H1 (cell line): ENCODE measurements around the gene PAEP. TPM values are rescaled to one million over a fixed set of nuclear protein-coding genes. Genes with fewer than 3 reads are reported as not detected.
A peak's percentile ranks its signal among the peaks of the same experiment; 100 is the strongest.

ENCODE experiments used
- CTCF ChIA-PET: fragments of 300-600 bp; sonication (Branson Sonifier 250); formaldehyde crosslinking; loops from one replicate; lab custom pipeline; 2021; ENCODE audit not compliant: partially characterized antibody; lab: Charles Lee
- POLR2A ChIA-PET: fragments of 300-600 bp; sonication (Branson Sonifier 250); formaldehyde crosslinking; loops from one replicate; lab custom pipeline; 2021; ENCODE audit warnings: inconsistent platforms; ENCODE audit not compliant: partially characterized antibody; lab: Charles Lee
- DNase-seq, 2 experiments: peaks; one replicate each; pipeline versions ENCODE4 v3.0.0 to v3.0.0-alpha.2; 2010 to 2022; ENCODE audit warnings: low spot score in 2 of 2, low read depth in 1 of 2, mixed read lengths in 1 of 2
- FAIRE-seq: peaks from 2 replicates; lab custom pipeline; 2011; peaks lifted over from hg19 to GRCh38; lab: Jason Lieb, UNC
- H2AFZ ChIP-seq: 2 replicates; pipeline ENCODE4 v1.8.1; 2012; ENCODE audit warnings: low read length, inconsistent platforms
- H2AK5ac ChIP-seq: 2 replicates; pipeline ENCODE4 v1.6.1; 2013; ENCODE audit warnings: low read depth, low read length
- H2BK120ac ChIP-seq: replicated peaks from 2 replicates; pipeline ENCODE3; 2013; ENCODE audit warnings: low read depth, low read length, inconsistent platforms
- H2BK12ac ChIP-seq: 2 replicates; pipeline ENCODE4 v1.6.1; 2013; ENCODE audit warnings: low read depth, low read length
- H2BK15ac ChIP-seq: 2 replicates; pipeline ENCODE4 v1.6.1; 2013; ENCODE audit warnings: low read length
- H2BK20ac ChIP-seq: 2 replicates; pipeline ENCODE4 v1.6.1; 2013; ENCODE audit warnings: low read length
- H2BK5ac ChIP-seq: 2 replicates; pipeline ENCODE4 v1.6.1; 2013; ENCODE audit warnings: low read depth, low read length
- H3K14ac ChIP-seq: 2 replicates; pipeline ENCODE4 v1.6.1; 2013; ENCODE audit warnings: inconsistent platforms; ENCODE audit not compliant: insufficient read length
- H3K18ac ChIP-seq: 2 replicates; pipeline ENCODE4 v1.6.1; 2013; ENCODE audit warnings: low read length; ENCODE audit errors: extremely low read depth
- H3K23ac ChIP-seq: 2 replicates; pipeline ENCODE4 v1.6.1; 2013; ENCODE audit warnings: inconsistent platforms; ENCODE audit not compliant: insufficient read length
- H3K23me2 ChIP-seq: 2 replicates; pipeline ENCODE4 v1.6.1; 2013; ENCODE audit warnings: low read depth, low read length
- H3K27ac ChIP-seq: 2 replicates; pipeline ENCODE4 v1.6.1; 2011; ENCODE audit warnings: low read depth, low read length, inconsistent platforms
- H3K27me3 ChIP-seq, 4 experiments: replicated peaks in 1 of 4; 1 replicate in 1 of 4; 2 replicates in 3 of 4; pipeline versions ENCODE4 v1.6.1 to v1.8.1; 2011 to 2013; ENCODE audit warnings: low read length in 3 of 4, mild to moderate bottlenecking in 3 of 4, inconsistent platforms in 2 of 4, mixed read lengths in 2 of 4, moderate library complexity in 1 of 4; ENCODE audit not compliant: control insufficient read depth in 3 of 4, insufficient read depth in 3 of 4; ENCODE audit errors: extremely low read depth in 1 of 4
- H3K36me3 ChIP-seq, 4 experiments: 2 replicates each; pipeline versions ENCODE4 v1.6.1 to v1.8.1; 2011 to 2013; ENCODE audit warnings: mild to moderate bottlenecking in 4 of 4, low read length in 3 of 4, moderate library complexity in 2 of 4, control low read depth in 1 of 4, inconsistent platforms in 1 of 4; ENCODE audit not compliant: insufficient read depth in 4 of 4, control insufficient read depth in 2 of 4
- H3K4ac ChIP-seq: replicated peaks from 2 replicates; pipeline ENCODE3; 2013; ENCODE audit warnings: low read length, low read depth, mixed read lengths, inconsistent platforms; ENCODE audit not compliant: insufficient read length
- H3K4me1 ChIP-seq, 4 experiments: replicated peaks in 1 of 4; 1 replicate in 1 of 4; 2 replicates in 3 of 4; pipeline versions ENCODE4 v1.6.1 to v1.8.1; 2011 to 2013; ENCODE audit warnings: low read length in 3 of 4, inconsistent platforms in 2 of 4, mixed read lengths in 1 of 4; ENCODE audit not compliant: insufficient read depth in 4 of 4, control insufficient read depth in 3 of 4
- H3K4me2 ChIP-seq, 2 experiments: 2 replicates each; pipeline versions ENCODE4 v1.6.1 to v1.8.1; 2011 to 2013; ENCODE audit warnings: low read depth in 2 of 2, low read length in 2 of 2, control low read depth in 1 of 2, inconsistent platforms in 1 of 2, mild to moderate bottlenecking in 1 of 2; ENCODE audit not compliant: insufficient read depth in 1 of 2
- H3K4me3 ChIP-seq, 4 experiments: fragments of 200-600, 300-600 bp in 1 of 4; sonication (generic), shearing (Covaris generic), sonication (Bioruptor Twin) in 1 of 4; 2 replicates each; pipeline versions ENCODE4 v1.5.1 to v1.8.1; 2011 to 2016; ENCODE audit warnings: low read length in 4 of 4, low read depth in 3 of 4, control low read depth in 2 of 4, inconsistent platforms in 2 of 4, mild to moderate bottlenecking in 2 of 4, mixed read lengths in 1 of 4, moderate library complexity in 1 of 4; ENCODE audit not compliant: insufficient read depth in 2 of 4; ENCODE audit errors: extremely low read depth in 1 of 4
- H3K56ac ChIP-seq: replicated peaks from 2 replicates; pipeline ENCODE3; 2013; ENCODE audit warnings: low read depth, mild to moderate bottlenecking, mixed read lengths, low read length, inconsistent platforms; ENCODE audit not compliant: insufficient read length
- H3K79me1 ChIP-seq: 2 replicates; pipeline ENCODE4 v1.6.1; 2013; ENCODE audit warnings: low read depth, low read length, control low read depth
- H3K79me2 ChIP-seq, 2 experiments: 2 replicates each; pipeline versions ENCODE4 v1.6.1 to v1.8.1; 2012 to 2013; ENCODE audit warnings: low read length in 2 of 2, mild to moderate bottlenecking in 2 of 2, inconsistent platforms in 1 of 2; ENCODE audit not compliant: insufficient read depth in 2 of 2, control insufficient read depth in 1 of 2
- H3K9ac ChIP-seq, 4 experiments: replicated peaks in 1 of 4; 1 replicate in 1 of 4; 2 replicates in 3 of 4; pipeline versions ENCODE4 v1.6.1 to v1.8.1; 2011 to 2013; ENCODE audit warnings: low read depth in 3 of 4, low read length in 3 of 4, control low read depth in 2 of 4, mild to moderate bottlenecking in 2 of 4, moderate library complexity in 2 of 4, inconsistent platforms in 1 of 4; ENCODE audit errors: extremely low read depth in 1 of 4
- H3K9me3 ChIP-seq, 2 experiments: 2 replicates each; pipeline versions ENCODE4 v1.6.1 to v1.8.1; 2012 to 2013; ENCODE audit warnings: mild to moderate bottlenecking in 2 of 2, moderate library complexity in 2 of 2, control low read depth in 1 of 2, inconsistent platforms in 1 of 2, low read depth in 1 of 2, low read length in 1 of 2, mixed read lengths in 1 of 2; ENCODE audit not compliant: insufficient read depth in 2 of 2
- H4K20me1 ChIP-seq, 2 experiments: replicated peaks in 1 of 2; 2 replicates each; pipeline versions ENCODE3 to v1.8.1; 2011 to 2013; ENCODE audit warnings: inconsistent platforms in 2 of 2, low read length in 2 of 2, mild to moderate bottlenecking in 1 of 2; ENCODE audit not compliant: insufficient read depth in 2 of 2, control insufficient read depth in 1 of 2
- H4K5ac ChIP-seq: 2 replicates; pipeline ENCODE4 v1.6.1; 2013; ENCODE audit warnings: low read length, low read depth, mixed read lengths, inconsistent platforms; ENCODE audit not compliant: insufficient read length
- H4K8ac ChIP-seq: 2 replicates; pipeline ENCODE4 v1.8.0; 2013; ENCODE audit warnings: mild to moderate bottlenecking, moderate library complexity, low read length, inconsistent platforms; ENCODE audit not compliant: insufficient read depth; ENCODE audit errors: extremely low read depth
- H4K91ac ChIP-seq: replicated peaks from 2 replicates; pipeline ENCODE3; 2013; ENCODE audit warnings: low read length, mixed read lengths, inconsistent platforms; ENCODE audit not compliant: insufficient read length
- CREB1 ChIP-seq: IDR thresholded peaks from 2 replicates; pipeline ENCODE4 v1.6.1; 2012; ENCODE audit warnings: inconsistent platforms
- TAF7 ChIP-seq: optimal IDR thresholded peaks from 2 replicates; pipeline ENCODE3; 2011; ENCODE audit warnings: low read depth, mild to moderate bottlenecking, inconsistent platforms, low read length, moderate library complexity, borderline replicate concordance
- WGBS, 2 experiments: shearing (Covaris generic) in 1 of 2; methylation state at CpG; one replicate each; pipeline versions ENCODE4 v1.1.6 to v1.1.7; 2013 to 2015; ENCODE audit warnings: low lambda C conversion rate in 2 of 2, mixed read lengths in 2 of 2, inconsistent platforms in 1 of 2, low coverage in 1 of 2, missing lambda C conversion rate in 1 of 2; ENCODE audit not compliant: insufficient replicate concordance in 2 of 2, insufficient coverage in 1 of 2, insufficient read length in 1 of 2; ENCODE audit errors: extremely low coverage in 1 of 2, missing lambda C conversion rate in 1 of 2; 5-methylcytosine and 5-hydroxymethylcytosine counted together
- polyA plus RNA-seq, 7 experiments: library from polyadenylated mRNA; depleted of rRNA in 3 of 7; stranded (reverse) in 5 of 7; unstranded in 2 of 7; fragments of >200 nt in 5 of 7; fragments of 200-250 nt in 2 of 7; gene quantifications; 1 replicate in 5 of 7; 2 replicates in 1 of 7; 4 replicates in 1 of 7; pipeline versions ENCODE4 v1.2.1 to v1.2.3, GENCODE V29; 2011 to 2013; ENCODE audit warnings: missing spikeins in 2 of 7, mixed read lengths in 2 of 7
- total RNA-seq: library from RNA; stranded (reverse); fragmentation: NEBNext Ultra II Directional; extraction: Animal tissue kit (Norgen Biotek cat#: 25700); gene quantifications from 2 replicates; pipeline ENCODE4 v1.2.1, GENCODE V29; 2021
- TF ChIP-seq, protein P1 (sequence below): IDR thresholded peaks from 2 replicates; pipeline ENCODE4 v1.6.1; 2012; ENCODE audit warnings: inconsistent platforms

Gene PAEP
- total and polyA plus RNA-seq, 2 of the 8 experiments (the other 6 are each of a cell fraction or from before 2014, with no cell fraction given), result not detected

DNA sequence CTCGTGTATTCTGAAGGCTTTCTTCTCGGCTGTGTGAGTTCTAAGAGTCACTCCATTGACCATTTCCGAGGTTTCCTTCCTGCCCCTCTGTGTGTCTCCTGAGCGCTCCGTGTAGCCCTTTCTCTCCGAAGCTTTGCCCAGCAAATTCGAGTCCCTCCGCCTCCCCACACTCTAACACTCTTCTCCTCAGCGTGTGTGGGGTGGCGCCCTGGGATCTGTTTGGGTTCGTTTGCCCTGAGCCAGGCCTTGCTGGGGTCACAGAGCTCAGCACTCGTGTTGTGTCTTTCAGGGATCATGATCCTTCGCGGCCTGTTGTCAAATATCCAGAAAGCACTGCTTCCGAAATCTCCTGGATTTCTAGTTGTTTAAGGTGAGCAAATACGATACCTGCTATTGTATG, 5.6 kb upstream of the PAEP start:
- no peak overlapping the region for H2BK5ac ChIP-seq
- no peak overlapping the region for H3K23ac ChIP-seq
- no peak overlapping the region for H3K56ac ChIP-seq
- H3K4ac ChIP-seq, result no peak overlapping the region
- no peak overlapping the region for H2AK5ac ChIP-seq
- peaks cover 0 to 3% (median 0%) of the 10 kb centered on the region in 4 experiments; a peak in 2 of 7 replicates for H3K4me1 ChIP-seq
- H4K5ac ChIP-seq, result no peak overlapping the region
- H4K91ac ChIP-seq, result no peak overlapping the region
- no peak overlapping the region for H4K8ac ChIP-seq
- H3K36me3 ChIP-seq, result no peaks in the 10 kb centered on the region
- no peaks in the 10 kb centered on the region for H3K79me2 ChIP-seq
- no peak overlapping the region for H3K4me3 ChIP-seq
- H3K23me2 ChIP-seq, result no peaks in the 10 kb centered on the region; the same call in 1 of the 2 replicates
- no peak overlapping the region for H2BK15ac ChIP-seq
- H3K9ac ChIP-seq, result no peak overlapping the region
- H4K20me1 ChIP-seq, result no peaks in the 10 kb centered on the region
- H3K14ac ChIP-seq, result no peak overlapping the region
- H2BK120ac ChIP-seq, result no peak overlapping the region
- ChIA-PET CTCF (interaction anchor here (0.6 to 1.3 kb wide), 5 partner anchors 8 to 185 kb away, joined by 3 to 5 read pairs (median 4); no protein-coding TSS in a partner anchor), POLR2A (no interaction called here)
- H3K27me3 ChIP-seq, result no peaks in the 10 kb centered on the region; a peak in 1 of 7 replicates
- FAIRE-seq (no peak), DNase-seq (no peak)
- 0 out of 2 replicates have a peak overlapping the region, but pooled peaks have one; percentile 5 for H2AFZ ChIP-seq
- H2BK12ac ChIP-seq, result no peak overlapping the region
- no peak overlapping the region for H3K27ac ChIP-seq
- H2BK20ac ChIP-seq, result no peak overlapping the region
- H3K4me2 ChIP-seq, result no peak overlapping the region
- no peaks in the 10 kb centered on the region for H3K79me1 ChIP-seq
- H3K9me3 ChIP-seq, result no peaks in the 10 kb centered on the region
- H3K18ac ChIP-seq, result no peak overlapping the region
- WGBS, 2 experiments, result 81% methylated on average over 16 of the region's 16 CpGs; no CpG with 5 or more reads in 1 of the 2 experiments
- no peak for TF ChIP-seq TAF7
- TF ChIP-seq, protein P1, sequence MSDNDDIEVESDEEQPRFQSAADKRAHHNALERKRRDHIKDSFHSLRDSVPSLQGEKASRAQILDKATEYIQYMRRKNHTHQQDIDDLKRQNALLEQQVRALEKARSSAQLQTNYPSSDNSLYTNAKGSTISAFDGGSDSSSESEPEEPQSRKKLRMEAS, result no peak
- TF ChIP-seq CREB1, result no peak
